Neural progenitor cell (in vitro differentiated cells): ENCODE measurements around the gene DIO3. TPM values are rescaled to one million over a fixed set of nuclear protein-coding genes. Genes with fewer than 3 reads are reported as not detected.

Source experiments
- DNase-seq: peaks from one replicate; pipeline ENCODE4 v3.0.0-alpha.2; 2016; ENCODE audit warnings: low spot score
- H2AFZ ChIP-seq: fragments of 200-600 bp; sonication (generic); replicated peaks from 2 replicates; pipeline ENCODE4 v1.6.1; 2016; ENCODE audit warnings: antibody characterized with exemption
- H3F3A ChIP-seq: fragments of 200-600 bp; sonication (generic); 2 replicates; pipeline ENCODE4 v1.6.1; 2016; ENCODE audit warnings: antibody characterized with exemption, low read depth
- H3K27ac ChIP-seq: fragments of 200-600 bp; sonication (generic); 2 replicates; pipeline ENCODE4 v1.5.1; 2016; ENCODE audit warnings: mild to moderate bottlenecking
- H3K27me3 ChIP-seq: fragments of 200-600 bp; sonication (generic); 2 replicates; pipeline ENCODE4 v1.6.1; 2016; ENCODE audit warnings: mild to moderate bottlenecking, moderate library complexity
- H3K36me3 ChIP-seq: fragments of 200-600 bp; sonication (generic); 2 replicates; pipeline ENCODE4 v1.5.1; 2016
- H3K4me1 ChIP-seq: fragments of 200-600 bp; sonication (generic); 2 replicates; pipeline ENCODE4 v1.6.1; 2016; ENCODE audit warnings: mixed run types
- H3K4me2 ChIP-seq: fragments of 200-600 bp; sonication (generic); 2 replicates; pipeline ENCODE4 v1.6.1; 2016
- H3K4me3 ChIP-seq: fragments of 200-600 bp; sonication (generic); 2 replicates; pipeline ENCODE4 v1.5.1; 2016
- H3K79me2 ChIP-seq: fragments of 200-600 bp; sonication (generic); 2 replicates; pipeline ENCODE4 v1.6.1; 2016; ENCODE audit warnings: low read depth
- H3K9ac ChIP-seq: fragments of 200-600 bp; sonication (generic); 2 replicates; pipeline ENCODE4 v1.6.1; 2016
- H3K9me3 ChIP-seq: fragments of 200-600 bp; sonication (generic); 2 replicates; pipeline ENCODE4 v1.5.1; 2016; ENCODE audit warnings: low read depth
- H4K20me1 ChIP-seq: fragments of 200-600 bp; sonication (generic); 2 replicates; pipeline ENCODE4 v1.6.1; 2016; ENCODE audit warnings: low read depth
- H3K27ac Mint-ChIP-seq: 3 replicates; pipeline ENCODE4 v1.8.0; 2021; ENCODE audit warnings: mixed read lengths
- H3K27me3 Mint-ChIP-seq: 2 replicates; pipeline ENCODE4 v1.8.0; 2022; ENCODE audit warnings: low read depth, mild to moderate bottlenecking, inconsistent platforms, moderate library complexity, mixed read lengths; ENCODE audit not compliant: insufficient read depth
- H3K36me3 Mint-ChIP-seq: 3 replicates; pipeline ENCODE4 v1.8.0; 2021; ENCODE audit warnings: mixed read lengths
- H3K4me1 Mint-ChIP-seq: 3 replicates; pipeline ENCODE4 v1.8.0; 2021; ENCODE audit warnings: mixed read lengths
- H3K4me3 Mint-ChIP-seq: 3 replicates; pipeline ENCODE4 v1.8.0; 2021; ENCODE audit warnings: mild to moderate bottlenecking, moderate library complexity, mixed read lengths
- H3K9me3 Mint-ChIP-seq: 3 replicates; pipeline ENCODE4 v1.8.0; 2020; ENCODE audit warnings: mixed read lengths
- EZH2 ChIP-seq: fragments of 200-600 bp; sonication (generic); IDR thresholded peaks from 2 replicates; pipeline ENCODE4 v1.6.1; 2017; ENCODE audit warnings: antibody characterized with exemption, mild to moderate bottlenecking, moderate library complexity
- EZH2phosphoT487 ChIP-seq: fragments of 200-600 bp; sonication (generic); IDR thresholded peaks from 2 replicates; pipeline ENCODE4 v1.6.1; 2017; ENCODE audit warnings: antibody characterized with exemption
- total RNA-seq: library from RNA; depleted of rRNA; stranded (reverse); fragments of >200 nt; gene quantifications from 2 replicates; pipeline ENCODE4 v1.2.3, GENCODE V29; 2015; ENCODE audit warnings: low replicate concordance
- TF ChIP-seq, protein P1 (sequence below): fragments of 200-600 bp; sonication (generic); IDR thresholded peaks from 2 replicates; pipeline ENCODE4 v1.5.1; 2017; ENCODE audit warnings: antibody characterized with exemption, mild to moderate bottlenecking

Gene DIO3
- total RNA-seq, 1 donor from 2014 or later, result 0.90 TPM

DNA sequence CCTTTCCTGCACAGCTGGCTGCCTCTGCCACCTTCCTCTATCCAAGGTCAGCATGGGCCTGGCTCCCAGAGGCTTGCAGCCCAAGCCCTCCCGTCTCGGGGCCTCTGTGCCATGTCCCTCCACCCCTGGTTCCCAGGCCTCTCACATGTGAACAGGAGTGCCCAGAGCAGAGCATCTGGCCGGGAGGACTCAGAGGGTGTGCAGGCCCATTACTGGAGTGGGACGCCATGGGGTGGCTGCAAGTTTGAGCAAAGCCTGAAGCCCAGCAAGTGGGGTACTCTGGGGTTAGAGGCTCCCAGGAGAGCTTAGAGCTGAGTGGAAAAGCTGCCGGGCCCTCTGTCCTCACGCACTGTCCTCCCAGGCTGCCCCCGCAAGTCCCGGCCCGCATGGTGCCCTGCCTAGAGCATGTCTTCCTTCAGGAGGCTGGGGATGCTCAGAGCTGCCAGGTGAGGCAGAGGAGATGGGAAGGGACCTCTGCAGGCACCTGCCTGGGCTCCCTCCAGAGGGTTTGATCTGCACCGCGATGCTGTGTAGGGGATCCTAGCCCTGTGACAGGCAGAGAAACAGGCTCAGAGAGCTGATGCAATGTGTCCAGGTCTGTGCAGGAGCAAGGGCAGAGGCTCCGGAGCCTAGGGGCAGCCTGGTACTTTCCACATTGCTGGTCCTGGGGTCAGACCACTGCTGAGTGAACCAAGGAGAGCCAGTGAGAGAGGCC, 39.8 kb downstream of the DIO3 start:
- no peaks in the 10 kb centered on the region for H3F3A ChIP-seq
- H3K36me3 Mint-ChIP-seq, result no peaks in the 10 kb centered on the region
- no peak overlapping the region for H3K4me3 Mint-ChIP-seq

GRCh38 chr14:101601606-101602465, 40.5 kb downstream of the DIO3 start:
- peaks cover 12% of the 10 kb centered on the region for H3K27me3 Mint-ChIP-seq
- no peaks in the 10 kb centered on the region for H3K4me1 Mint-ChIP-seq

More for the DNA sequence above, 39.8 kb downstream of the DIO3 start:
- Histone ChIP-seq H3K27me3 (no peaks in the 10 kb centered on the region), H2AFZ (no peak overlapping the region), H3K79me2 (no peaks in the 10 kb centered on the region), H3K9ac (no peak overlapping the region), H3K4me3 (no peak overlapping the region), H3K36me3 (no peaks in the 10 kb centered on the region), H3K27ac (no peak overlapping the region), H3K4me1 (no peaks in the 10 kb centered on the region), H3K9me3 (no peaks in the 10 kb centered on the region), H3K4me2 (no peak overlapping the region), H4K20me1 (no peaks in the 10 kb centered on the region)
- H3K4me1 Mint-ChIP-seq, result no peaks in the 10 kb centered on the region
- TF ChIP-seq EZH2 (no peak), EZH2phosphoT487 (no peak)
- TF ChIP-seq, protein P1, sequence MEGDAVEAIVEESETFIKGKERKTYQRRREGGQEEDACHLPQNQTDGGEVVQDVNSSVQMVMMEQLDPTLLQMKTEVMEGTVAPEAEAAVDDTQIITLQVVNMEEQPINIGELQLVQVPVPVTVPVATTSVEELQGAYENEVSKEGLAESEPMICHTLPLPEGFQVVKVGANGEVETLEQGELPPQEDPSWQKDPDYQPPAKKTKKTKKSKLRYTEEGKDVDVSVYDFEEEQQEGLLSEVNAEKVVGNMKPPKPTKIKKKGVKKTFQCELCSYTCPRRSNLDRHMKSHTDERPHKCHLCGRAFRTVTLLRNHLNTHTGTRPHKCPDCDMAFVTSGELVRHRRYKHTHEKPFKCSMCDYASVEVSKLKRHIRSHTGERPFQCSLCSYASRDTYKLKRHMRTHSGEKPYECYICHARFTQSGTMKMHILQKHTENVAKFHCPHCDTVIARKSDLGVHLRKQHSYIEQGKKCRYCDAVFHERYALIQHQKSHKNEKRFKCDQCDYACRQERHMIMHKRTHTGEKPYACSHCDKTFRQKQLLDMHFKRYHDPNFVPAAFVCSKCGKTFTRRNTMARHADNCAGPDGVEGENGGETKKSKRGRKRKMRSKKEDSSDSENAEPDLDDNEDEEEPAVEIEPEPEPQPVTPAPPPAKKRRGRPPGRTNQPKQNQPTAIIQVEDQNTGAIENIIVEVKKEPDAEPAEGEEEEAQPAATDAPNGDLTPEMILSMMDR, result no peak
- no peak overlapping the region for H3K27ac Mint-ChIP-seq
- H3K27me3 Mint-ChIP-seq, result peaks cover 9% of the 10 kb centered on the region
- H3K9me3 Mint-ChIP-seq, result peaks cover 3% of the 10 kb centered on the region
- no peak for DNase-seq

DNA sequence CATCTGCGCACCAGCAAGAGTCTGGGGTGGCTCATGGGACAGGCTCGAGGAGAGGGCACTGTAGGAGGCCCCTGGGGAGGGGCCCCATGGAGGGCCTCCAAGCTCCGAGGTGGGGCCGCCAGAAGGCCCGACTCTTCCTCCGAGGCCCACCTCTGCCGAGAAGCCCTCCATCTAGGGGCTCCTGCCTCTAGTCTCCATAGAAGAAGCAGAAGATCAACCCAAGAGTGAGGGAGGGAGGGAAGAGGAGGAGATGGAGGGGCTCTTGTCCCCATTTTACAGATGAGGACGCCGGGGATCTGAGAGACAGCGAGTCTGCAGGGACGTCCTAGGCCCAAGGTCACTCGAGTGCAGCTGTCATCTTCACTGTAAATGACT, 41.2 kb downstream of the DIO3 start:
- Histone ChIP-seq H4K20me1 (no peaks in the 10 kb centered on the region), H3K27me3 (peaks cover 10% of the 10 kb centered on the region), H3K4me1 (no peaks in the 10 kb centered on the region), H2AFZ (no peak overlapping the region), H3F3A (no peaks in the 10 kb centered on the region), H3K4me2 (no peak overlapping the region), H3K36me3 (no peaks in the 10 kb centered on the region), H3K4me3 (no peak overlapping the region), H3K79me2 (no peaks in the 10 kb centered on the region), H3K27ac (no peak overlapping the region), H3K9me3 (no peaks in the 10 kb centered on the region), H3K9ac (no peak overlapping the region)
- Mint-ChIP-seq H3K4me1 (no peaks in the 10 kb centered on the region), H3K9me3 (no peaks in the 10 kb centered on the region), H3K27ac (no peak overlapping the region), H3K4me3 (no peak overlapping the region), H3K36me3 (no peaks in the 10 kb centered on the region), H3K27me3 (peaks cover 12% of the 10 kb centered on the region)
- no peak for TF ChIP-seq EZH2
- TF ChIP-seq, protein P1, result no peak
- no peak for TF ChIP-seq EZH2phosphoT487
- no peak for DNase-seq

More at GRCh38 chr14:101601606-101602465, 40.5 kb downstream of the DIO3 start:
- TF ChIP-seq EZH2 (no peak), EZH2phosphoT487 (no peak)
- TF ChIP-seq, protein P1, result no peak
- Histone ChIP-seq H3K4me3 (no peak overlapping the region), H3K9me3 (no peaks in the 10 kb centered on the region), H3K4me2 (no peak overlapping the region), H3K9ac (no peak overlapping the region), H3K4me1 (no peaks in the 10 kb centered on the region), H2AFZ (no peak overlapping the region), H3K79me2 (no peaks in the 10 kb centered on the region), H3F3A (no peaks in the 10 kb centered on the region), H4K20me1 (no peaks in the 10 kb centered on the region), H3K27ac (no peak overlapping the region), H3K27me3 (peaks cover 4% of the 10 kb centered on the region), H3K36me3 (no peaks in the 10 kb centered on the region)
- Mint-ChIP-seq H3K27ac (no peak overlapping the region), H3K36me3 (no peaks in the 10 kb centered on the region), H3K4me3 (no peak overlapping the region), H3K9me3 (no peaks in the 10 kb centered on the region)
- DNase-seq, result no peak
